ENCODE data around the gene ATG2A. TPM values are rescaled to one million over a fixed set of nuclear protein-coding genes. Genes with fewer than 3 reads are reported as not detected.

ATG2A gene
- total RNA-seq, 1 donor: 12.1 TPM

DNA sequence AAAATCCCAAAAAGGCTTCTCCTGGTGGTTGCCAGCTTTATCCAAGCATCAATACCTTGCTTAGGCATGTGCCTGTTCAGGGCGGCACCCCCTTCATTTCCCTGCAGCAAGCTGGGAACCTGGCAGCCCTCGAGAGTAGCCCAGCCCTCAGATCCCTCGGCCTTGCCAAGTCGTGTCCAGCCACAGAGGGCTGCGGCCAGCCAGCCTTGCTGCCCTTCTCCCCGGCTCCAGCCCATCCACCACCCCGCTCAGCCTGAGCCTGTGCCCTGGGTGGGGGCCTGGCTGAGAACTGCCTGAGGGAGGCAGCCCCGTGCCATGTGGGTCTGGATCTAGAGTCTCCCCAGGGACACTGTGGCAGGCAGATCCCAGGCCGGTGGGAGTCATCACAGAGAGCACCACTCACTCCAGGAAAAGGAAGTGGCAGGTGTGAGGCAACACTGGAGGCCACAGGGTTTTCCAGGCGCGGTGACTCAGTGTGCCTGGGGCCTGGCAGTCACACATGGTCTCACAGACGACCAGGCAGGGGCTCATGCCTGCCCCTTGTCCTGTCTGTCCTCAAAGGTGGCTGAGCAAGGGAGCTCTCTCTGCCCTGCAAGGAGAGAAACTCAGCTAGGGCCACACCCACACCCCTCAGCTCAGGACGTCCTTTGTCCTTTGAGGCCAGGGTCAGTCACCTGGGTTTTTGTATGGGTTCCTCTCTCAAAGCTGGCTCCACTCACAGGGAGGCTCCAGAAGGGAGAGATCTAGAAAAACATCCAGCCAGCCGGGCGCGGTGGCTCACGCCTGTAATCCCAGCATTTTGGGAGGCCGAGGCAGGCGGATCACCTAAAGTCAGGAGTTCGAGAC is 60.4 kb downstream of the ATG2A start:
- DNase-seq (ENCODE audit: low read depth): peak; percentile 88
- no peak for TF ChIP-seq CTCF (IDR thresholded peaks at IDR 0.05; ENCODE audit: insufficient read depth, low read depth, low read length)
- no peak overlapping the region for H3K4me3 ChIP-seq (ENCODE audit: low read depth, low read length)

GRCh38 chr11:64855596-64856304 is 61.3 kb downstream of the ATG2A start:
- no peak overlapping the region for H3K4me3 ChIP-seq (ENCODE audit: low read depth, low read length)
- TF ChIP-seq CTCF (IDR thresholded peaks at IDR 0.05; ENCODE audit: insufficient read depth, low read depth, low read length): no peak
- DNase-seq (ENCODE audit: low read depth): no peak

DNA sequence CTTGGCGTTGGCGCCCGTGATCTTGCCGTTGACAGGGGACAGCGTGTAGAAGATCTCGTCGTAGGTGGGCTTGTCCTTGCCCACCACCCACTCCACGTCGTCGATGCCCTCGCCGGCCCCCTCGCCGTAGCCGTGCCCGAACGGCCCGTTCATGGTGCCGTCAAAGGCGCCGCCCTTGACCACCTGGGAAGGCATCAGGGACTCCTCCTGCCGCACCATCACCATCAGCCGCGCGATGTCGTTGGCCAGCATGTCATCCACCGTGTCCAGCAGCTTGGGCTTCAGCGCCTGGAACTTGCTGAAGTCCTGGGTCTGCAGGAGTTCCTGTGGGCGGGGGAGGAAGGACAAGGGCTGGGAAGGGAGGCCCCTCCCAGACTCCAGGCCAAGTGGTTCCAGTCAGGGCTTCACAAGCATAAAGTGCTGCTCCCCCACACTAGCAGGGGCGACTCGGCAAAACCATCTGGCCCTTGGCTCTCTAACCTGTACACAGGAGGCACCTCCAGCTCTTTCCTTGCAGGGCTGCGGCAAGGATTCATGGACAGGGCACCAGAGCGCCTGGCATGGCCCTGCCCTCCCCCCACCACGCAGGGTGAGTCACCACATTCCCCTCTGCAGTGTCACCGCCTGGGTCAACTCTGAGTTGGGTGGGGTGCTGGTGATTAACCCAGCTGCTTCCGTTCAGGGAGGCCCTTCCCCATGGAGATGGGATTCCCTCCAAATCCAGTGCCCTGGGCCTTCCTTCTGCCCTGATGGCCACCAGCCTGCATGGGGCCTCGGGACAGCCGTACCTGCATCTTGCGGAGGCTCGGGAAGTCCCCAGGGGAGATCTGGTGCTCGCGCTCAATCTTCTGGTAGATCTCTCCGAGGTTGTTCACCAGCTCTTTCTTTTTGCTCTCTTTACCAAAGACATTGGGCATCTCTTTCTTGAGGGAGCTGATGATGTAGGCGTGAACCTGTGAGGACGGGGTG is 62.2 kb downstream of the ATG2A start:
- no peak overlapping the region for H3K4me3 ChIP-seq (ENCODE audit: low read depth, low read length)
- TF ChIP-seq CTCF (IDR thresholded peaks at IDR 0.05; ENCODE audit: insufficient read depth, low read depth, low read length): no peak
- peak; percentile 90 for DNase-seq (ENCODE audit: low read depth)

GRCh38 chr11:64854157-64854533 is 62.9 kb downstream of the ATG2A start:
- no peak overlapping the region for H3K4me3 ChIP-seq (ENCODE audit: low read depth, low read length)
- TF ChIP-seq CTCF (IDR thresholded peaks at IDR 0.05; ENCODE audit: insufficient read depth, low read depth, low read length): no peak

GRCh38 chr11:64853709-64854108 is 63.3 kb downstream of the ATG2A start:
- no peak for TF ChIP-seq CTCF (IDR thresholded peaks at IDR 0.05; ENCODE audit: insufficient read depth, low read depth, low read length)
- H3K4me3 ChIP-seq (ENCODE audit: low read depth, low read length): no peak overlapping the region
- DNase-seq (ENCODE audit: low read depth): no peak

More at GRCh38 chr11:64854157-64854533, 62.9 kb downstream of the ATG2A start:
- DNase-seq (ENCODE audit: low read depth): no peak

- H3K4me3 ChIP-seq (ENCODE audit: low read depth, low read length): no peak overlapping the region
- TF ChIP-seq CTCF (IDR thresholded peaks at IDR 0.05; ENCODE audit: insufficient read depth, low read depth, low read length): no peak
- no peak for DNase-seq (ENCODE audit: low read depth)
These were observed 64.1 kb downstream of the ATG2A start for GRCh38 chr11:64852804-64853509.
